Central memory CD4-positive, alpha-beta T cell (primary cell): ENCODE measurements around the gene MPZL1.
"Not testable (repeated sequence)": the region's sequence is repeated elsewhere in the genome, so short reads cannot be mapped to it uniquely, and the experiment has no call there.

ENCODE experiments used
- DNase-seq: peaks from one replicate; pipeline ENCODE4 v3.0.0; 2022

Gene MPZL1

DNA sequence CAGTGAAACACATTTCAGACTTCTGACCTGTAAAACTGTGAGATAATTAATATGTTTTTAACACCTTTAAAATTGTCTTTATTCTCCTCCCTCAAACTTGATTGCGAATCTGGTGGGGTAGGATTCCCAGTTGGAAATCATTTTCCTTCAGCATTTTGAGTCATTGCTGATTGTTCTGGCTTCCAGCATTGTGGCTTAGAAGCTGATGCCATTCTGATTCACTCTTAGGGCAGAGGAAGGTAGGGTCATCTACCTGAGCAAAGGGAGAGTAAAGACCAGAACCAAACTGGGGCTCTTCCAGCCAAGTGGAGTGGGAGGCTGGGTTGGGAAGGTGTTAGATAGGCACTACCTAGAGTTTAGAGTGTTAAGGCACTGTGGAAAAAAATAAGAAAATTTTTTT lies 61.2 kb downstream of the MPZL1 start:
- no peak for DNase-seq

DNA sequence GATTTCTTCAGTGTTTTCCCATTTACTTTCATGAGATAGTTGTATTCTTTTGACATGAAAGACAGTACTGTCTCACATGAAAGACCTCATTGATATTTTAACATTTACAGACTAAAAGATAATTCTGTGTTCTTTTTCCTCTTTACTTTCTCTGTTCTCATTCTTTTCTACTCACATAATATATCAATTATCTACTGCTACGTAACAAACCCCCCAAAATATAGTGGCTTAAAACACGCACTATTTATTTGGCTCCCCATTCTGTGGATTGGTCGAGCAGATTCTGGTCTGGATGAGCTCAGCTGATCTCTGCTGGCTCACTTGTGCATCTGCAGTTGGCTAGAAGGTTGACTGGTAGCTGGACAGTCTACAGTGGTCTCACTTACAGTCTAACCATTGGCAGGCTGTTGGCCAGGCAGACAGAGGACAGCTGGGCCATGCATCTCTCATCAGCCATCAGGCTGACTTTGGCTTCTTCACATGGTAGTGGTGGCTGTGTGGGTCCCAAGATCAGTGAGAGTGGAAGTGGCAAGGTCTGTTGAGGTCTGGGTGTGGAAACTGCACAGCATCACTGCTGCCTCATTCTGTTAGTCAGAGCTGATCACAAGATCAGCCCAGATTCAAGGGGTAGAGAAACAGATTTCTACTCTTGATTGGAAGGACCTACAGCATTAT lies 63.2 kb downstream of the MPZL1 start:
- DNase-seq = no peak

DNA sequence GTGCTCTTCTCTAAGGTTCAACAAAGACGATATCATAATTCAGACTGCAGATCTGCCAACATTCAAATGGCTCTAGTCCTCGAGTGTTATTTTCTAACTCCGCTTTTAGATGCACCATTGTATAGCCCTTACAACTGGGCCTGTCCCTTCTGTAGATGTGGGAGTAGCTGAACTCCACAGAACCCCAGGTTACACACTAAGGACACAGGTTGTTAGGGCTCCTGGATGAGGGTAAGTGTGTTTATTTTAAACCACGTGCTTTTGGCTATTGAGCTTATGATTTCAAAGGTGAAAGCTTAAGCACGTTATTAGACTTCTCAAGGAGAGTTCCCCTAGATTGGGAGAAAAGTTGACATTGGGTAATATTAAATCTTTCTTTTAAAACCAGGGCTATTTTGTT lies 64.7 kb downstream of the MPZL1 start:
- DNase-seq = no peak

DNA sequence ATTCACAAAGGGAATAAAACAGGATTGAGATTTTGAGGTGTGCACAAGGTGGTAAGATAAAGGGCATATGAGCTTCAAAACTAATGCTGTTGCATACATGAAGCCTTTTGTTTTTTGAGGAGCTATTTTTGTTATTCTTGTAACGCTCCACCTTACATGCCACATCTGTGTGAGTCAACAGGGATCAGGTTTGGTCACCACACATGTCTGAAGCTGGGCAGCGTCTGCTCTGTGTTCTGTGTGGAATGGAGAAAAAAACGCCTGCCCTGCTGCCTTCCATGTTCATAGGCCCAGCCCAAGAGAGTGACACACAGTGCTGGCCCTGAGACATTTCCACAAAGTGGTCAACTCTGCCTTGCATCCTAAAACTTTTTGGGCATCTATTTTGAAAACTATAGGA lies 67.7 kb downstream of the MPZL1 start:
- no peak for DNase-seq

DNA sequence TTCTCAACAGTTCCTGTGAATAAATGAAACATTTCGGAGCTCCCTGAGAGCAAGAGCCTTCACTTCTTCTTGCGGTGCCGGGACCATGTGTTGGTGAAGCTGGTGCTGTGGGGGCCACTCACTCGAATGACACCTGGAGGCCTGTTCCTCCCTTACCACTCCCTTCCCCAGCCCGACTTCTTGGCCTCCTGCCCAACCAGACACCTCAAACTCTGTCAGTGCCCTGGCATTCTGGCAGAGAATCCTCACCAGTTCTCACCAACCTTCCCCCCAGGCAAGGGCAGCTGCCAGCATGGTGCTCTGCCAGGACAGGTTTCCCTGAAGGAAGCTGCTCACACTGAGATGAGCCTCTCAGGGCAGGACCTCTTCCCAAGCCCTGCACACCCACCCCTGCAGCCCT lies 68.3 kb downstream of the MPZL1 start:
- no peak for DNase-seq

DNA sequence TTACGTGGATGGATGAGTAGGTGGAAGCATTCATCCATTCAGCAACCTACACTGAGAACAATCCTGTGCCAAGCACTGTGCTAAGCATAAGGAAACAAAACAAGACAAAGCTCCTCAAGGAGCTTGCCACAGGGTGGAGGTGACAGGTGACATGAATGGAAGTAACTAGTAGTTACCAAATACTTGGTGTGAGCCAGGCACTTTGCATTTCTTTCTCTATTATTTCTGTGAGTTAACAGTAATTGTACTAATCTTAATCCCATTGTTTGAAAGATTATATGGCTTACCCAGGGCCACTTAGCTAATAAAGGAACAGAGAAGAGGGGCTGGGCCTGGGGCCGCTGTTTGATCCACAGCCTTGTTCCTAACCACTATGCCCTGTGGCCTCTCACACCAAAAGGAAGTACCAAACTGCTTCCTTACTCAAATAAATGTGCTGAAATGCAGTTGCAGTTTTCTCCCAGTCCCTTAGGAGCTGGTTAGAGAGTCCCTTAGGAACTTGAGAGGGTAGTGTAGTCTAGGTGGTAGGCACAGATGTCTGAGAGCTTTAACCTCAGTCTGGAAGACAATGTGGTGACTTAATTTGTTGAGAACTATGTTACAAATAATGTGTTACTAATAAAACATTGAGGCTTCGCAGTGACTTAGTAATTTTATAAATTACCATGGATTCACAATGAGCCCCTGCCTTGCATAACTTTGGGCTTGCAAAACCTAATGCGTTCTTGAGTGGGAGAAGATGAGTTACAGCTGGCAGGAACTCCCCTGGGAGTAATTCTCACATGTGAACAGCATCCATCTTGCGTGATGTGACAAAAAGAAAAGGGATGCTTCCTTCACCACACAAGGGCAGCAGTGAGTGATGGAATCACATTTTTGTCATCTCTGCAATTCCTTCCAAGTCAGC lies 69.8 kb downstream of the MPZL1 start:
- no peak for DNase-seq

DNA sequence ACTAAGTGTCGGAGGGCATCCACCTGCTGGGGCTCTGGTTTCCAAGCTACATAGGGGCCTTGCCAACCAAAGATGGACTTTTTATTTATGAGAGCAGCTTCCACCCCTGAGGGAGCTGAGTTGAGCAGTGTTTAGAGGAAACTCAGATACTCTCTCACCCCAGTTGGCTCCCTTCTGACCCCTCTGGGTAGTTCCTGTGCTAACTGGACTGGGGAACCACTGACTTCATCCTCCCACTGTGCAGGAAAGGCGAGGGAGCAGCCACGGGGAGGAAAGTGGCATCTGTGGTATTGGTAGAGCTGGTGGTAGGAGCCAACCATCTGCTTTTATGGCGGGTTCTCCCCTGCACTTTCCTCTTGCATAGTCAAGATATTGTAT lies 70.4 kb downstream of the MPZL1 start:
- no peak for DNase-seq

DNA sequence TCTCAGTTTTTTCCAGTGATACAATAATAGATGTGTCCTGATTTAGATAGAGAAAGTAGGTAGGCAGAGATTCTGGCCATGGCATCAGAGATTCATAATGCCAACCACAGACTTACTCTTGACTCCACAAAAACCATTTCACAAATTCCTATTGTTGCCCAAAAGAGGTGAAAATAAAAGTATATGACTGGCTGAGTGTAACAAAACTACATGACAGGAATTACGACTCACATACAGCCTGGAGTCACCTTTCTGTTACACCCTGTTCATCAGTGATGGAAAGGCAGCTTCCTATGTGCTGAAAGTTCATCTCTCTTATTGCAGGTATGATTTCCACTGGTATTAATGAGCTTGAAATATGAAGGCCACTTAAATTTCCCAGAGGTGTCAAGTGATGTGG lies 72.3 kb downstream of the MPZL1 start:
- no peak for DNase-seq

DNA sequence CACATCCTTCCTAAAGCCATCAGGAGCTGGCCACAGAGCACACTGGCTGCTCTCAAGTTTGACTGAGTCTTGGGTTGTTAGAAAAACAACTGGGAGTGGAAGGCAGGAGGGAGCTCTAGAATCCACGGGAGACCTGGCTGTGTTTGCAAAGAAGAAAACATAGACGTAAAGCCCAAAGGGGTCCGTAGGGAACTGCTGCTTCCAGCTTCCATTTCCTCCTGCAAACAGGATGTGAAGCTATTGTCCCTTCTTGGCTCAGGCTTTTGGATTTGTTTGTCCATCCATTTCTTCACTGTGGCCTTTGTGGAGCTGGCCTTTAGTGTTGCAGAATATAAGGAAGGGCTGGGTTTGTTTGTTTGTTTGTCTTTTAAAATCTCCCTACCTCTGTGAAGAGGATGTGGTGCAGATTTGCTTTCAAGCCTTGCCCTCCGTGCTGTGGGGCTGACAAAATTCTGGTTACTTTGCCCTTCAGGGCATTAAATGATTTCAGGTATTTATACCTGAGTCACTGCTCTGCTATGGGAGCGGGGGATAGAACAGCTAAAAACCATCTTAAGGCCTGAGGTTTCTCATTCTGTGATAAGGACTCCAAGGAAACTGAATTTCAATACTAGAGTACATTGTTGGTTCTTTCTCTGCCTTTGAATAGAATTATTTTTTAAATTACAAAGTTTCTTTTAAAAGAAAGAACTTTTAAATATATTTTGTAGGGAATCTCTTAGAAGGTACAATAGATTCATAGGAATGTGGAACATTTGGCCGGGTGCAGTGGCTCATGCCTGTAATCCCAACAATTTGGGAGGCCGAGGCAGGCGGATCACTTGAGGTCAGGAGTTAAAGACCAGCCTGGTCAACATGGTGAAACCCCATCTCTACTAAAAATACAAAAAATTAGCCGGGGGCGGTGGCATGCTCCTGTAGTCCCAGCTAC lies 74.3 kb downstream of the MPZL1 start:
- no peak for DNase-seq

DNA sequence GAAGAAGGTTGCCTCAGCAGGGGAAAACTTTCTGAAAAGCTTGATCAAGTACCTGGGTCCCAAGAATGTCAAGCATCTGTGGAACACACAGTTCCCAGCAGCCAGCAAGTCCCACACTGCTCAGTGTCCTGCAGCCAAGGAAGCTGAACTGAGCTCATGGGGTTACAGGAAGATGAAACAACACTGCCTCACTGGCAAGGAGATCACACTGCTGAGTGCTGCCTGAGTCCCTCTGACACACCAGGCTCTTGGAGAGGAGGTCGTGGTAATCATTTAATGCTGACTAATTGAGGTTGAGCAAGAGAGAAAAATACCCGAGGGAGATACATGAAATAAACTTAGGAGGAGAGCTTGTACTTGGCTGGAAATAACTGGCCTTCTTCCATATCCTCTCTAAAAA lies 75.2 kb downstream of the MPZL1 start:
- DNase-seq = no peak

DNA sequence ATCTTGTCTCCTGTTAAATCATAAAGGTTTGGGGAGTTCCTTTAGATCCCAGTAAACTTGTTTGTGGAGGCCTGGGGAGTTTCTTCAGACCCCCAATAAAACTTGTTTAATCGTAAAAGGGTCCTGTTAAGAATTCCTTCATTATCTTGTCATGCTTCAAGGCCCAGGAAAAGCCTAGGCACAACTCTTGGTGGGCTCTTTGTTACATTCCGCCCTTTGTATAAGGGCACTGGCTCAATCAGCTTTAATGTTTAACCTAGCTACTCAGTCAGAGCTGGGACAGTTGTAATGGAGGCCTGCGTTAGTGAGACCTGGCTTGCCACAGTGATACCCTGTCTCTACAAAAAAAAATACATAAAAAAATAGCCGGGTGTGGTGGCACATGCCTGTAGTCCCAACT lies 77.2 kb downstream of the MPZL1 start:
- DNase-seq = no peak

DNA sequence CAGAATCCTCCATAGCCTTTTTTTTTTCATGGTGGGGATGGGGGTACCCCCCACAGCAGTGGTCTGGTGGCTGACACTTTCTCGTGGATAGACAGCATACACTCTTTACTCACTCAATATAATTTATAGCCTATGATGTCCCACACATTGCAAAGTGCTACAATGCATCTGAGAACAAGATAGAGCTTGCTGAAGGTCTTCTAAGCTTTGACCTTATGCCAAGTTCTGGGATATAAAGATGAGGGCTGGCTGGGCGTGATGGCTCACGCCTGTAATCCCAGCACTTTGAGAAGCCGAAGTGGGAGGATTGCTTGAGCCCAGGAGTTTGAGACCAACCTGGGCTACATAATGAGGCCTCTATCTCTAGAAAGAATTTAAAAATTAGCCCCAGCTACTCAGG lies 78.0 kb downstream of the MPZL1 start:
- DNase-seq = no peak

DNA sequence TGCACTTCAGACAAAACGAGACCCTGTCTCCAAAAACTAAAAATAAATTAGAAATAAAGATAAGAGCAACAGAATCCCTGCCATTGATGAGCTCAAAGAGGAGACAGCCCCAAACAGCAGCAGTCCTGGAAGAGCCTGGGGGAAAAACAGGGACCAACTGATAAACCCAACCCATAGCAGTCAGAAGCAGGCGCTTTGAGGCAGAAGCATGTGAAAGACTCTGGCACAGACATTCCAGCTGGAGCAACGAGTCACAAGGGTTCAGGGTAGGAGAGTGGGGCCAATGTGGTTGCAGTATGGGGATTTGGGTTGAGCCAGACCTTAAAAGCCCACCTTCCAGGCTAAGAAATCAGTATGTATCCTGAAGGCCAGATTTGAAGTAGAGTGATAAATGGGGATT lies 78.5 kb downstream of the MPZL1 start:
- no peak for DNase-seq

DNA sequence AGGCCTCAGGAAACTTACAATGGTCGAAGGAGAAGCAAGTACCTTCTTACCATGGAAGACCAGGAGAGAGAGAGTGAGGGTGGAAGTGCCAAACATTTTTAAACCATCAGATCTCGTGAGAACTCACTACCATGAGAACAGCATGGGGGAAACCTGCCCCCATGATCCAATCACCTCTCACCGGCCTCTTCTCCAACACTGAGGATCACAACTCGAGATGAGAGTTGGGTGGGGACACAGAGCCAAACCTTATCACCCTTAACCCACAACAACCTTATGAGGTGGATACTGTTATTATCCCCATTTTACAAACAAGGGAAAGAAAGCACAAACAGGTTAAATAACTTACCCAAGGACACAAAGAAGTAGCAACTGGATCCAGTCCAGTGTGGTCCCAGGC lies 80.5 kb downstream of the MPZL1 start:
- DNase-seq = no peak

DNA sequence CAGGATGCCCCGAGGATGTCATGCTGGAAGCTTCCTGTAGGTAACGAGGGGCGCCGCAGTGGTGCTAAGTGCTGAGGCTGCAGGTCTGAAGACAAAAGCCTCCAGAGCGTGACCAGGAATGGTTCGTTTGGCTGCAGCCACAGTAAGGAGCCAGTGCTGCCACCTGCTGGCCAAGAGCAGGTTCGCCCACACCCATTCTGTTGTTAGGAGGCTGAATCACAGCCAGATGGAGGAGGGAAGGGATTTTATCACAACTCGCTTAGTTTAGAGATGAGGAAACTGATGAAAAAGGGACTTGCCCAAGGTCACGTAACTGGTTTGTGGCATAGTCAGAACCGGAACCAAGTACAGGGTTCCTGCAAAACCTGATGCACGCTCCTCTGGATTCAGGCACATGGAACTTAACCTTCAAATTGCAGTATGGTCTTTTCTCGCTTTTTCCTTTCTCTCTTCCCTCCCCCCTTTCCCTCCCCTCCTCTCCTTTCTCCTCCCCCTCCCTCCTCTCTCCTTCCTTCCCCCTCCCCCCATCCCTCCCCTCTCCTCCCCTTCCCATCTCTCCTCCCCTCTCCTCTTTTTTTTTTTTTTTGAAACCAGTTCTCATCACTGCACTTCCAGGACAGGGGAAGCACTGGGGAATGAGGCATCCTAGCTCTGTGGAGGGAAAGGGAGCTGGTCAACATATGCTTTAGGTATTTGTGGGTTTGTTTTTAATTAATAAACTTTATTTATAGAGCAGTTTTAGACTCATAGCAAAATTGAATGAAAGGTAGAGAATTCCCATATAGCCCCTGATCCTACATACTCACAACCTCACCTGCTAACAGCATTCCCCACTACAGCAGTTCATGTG lies 81.8 kb downstream of the MPZL1 start:
- peak; percentile 69 for DNase-seq

DNA sequence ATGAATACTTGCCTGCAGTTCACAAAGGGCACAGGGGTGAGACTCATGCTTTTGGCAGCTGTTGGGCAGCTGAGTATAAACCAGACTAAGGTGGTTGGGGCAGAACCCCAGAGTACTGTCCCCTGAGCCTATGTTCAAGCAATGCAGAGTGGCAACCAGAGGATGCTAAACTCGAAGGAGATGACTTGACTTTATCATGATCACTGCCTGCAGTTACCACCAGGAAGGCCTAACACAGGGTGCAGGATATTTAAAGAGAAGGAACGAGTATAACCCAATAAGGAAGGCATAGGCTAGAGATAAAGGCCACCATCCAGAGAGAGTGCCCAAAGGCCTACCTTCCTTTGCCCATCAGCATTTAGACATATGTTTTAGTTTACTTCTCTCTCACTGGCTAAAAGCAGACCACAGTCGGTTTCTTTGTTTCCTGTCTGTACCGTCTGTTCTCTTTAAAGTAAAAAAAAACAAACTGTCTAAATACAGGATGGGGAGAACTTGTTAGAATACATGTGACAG lies 83.3 kb downstream of the MPZL1 start:
- DNase-seq = peak; percentile 36

DNA sequence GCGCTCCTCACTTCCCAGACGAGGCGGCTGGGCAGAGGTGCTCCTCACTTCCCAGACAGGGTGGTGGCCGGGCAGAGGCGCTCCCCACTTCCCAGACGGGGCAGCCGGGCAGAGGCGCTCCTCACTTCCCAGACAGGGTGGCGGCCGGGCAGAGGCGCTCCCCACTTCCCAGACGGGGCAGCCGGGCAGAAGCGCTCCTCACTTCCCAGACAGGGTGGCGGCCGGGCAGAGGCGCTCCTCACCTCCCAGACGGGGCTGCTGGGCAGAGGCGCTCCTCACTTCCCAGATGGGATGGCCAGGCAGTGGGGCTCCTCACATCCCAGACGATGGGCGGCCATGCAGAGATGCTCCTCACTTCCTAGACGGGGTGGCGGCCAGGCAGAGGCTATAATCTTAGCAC lies 84.5 kb downstream of the MPZL1 start:
- DNase-seq = not testable (repeated sequence)

DNA sequence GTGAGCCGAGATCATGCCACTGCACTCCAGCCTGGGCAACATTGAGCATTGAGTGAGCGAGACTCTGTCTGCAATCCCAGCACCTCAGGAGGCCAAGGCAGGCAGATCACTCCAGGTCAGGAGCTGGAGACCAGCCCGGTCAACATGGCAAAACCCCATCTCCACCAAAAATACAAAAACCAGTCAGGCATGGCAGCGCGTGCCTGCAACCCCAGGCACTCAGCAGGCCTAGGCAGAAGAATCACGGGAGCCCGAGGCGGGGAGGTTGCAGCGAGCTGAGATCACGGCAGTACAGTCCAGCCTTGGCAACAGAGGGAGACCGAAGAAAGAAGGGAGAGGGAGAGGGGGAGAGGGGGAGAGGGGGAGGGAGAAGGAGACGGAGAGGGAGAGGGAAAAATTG lies 84.9 kb downstream of the MPZL1 start:
- not testable (repeated sequence) for DNase-seq

DNA sequence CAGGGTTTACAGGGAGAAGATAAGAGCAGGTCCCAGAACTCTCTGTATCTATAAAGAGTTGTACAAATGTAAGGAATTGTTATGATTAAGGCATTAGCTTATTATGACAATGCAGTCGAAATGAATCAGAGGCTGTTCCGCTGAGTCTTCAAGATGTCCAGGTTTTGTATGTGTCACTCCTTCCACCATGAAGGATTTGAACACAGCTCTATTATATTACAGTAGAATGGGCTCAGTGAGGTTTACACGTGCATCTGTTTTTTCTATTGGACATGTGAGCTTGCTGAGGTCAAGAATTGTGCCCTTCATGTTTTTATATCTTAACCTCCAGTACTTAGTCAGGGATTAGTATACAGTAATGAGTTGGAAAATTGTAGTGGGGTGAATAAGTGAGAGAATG lies 86.3 kb downstream of the MPZL1 start:
- no peak for DNase-seq

DNA sequence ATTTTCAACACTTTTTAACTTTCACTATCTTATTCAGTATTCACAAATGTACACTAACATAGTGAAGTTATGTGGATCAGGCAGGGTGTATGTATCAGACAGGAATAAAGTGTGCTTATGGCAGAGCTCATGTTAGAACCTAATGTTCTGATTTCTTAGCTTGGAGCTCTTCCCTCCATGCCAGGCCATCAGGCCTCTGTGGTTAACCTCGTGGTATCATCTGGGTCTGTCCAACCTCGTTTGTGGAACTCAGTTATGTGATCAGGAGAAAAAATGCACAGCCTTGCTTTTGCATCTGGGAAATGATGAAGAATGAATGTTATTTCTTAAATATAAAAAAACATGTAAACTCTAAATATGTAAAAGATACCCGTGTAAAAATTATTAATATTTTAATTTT lies 86.9 kb downstream of the MPZL1 start:
- DNase-seq = no peak

DNA sequence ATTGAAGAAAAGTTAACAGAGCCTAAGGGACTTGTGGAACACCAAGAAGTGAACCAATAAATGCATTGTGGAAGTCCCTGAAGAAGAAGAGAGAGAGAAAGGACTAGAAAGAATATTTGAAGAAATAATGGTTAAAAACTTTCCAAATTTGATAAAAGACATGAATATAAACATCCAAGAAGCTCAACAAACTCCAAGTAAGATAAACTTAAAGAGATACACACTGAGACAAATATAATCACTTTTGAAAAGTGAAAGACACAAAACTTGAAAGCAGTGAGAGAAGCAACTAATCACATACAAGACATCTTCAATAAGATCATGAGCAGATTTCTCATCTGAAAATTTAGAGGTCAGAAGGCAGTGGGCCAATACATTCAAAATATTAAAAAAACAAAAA lies 91.2 kb downstream of the MPZL1 start:
- DNase-seq = no peak

DNA sequence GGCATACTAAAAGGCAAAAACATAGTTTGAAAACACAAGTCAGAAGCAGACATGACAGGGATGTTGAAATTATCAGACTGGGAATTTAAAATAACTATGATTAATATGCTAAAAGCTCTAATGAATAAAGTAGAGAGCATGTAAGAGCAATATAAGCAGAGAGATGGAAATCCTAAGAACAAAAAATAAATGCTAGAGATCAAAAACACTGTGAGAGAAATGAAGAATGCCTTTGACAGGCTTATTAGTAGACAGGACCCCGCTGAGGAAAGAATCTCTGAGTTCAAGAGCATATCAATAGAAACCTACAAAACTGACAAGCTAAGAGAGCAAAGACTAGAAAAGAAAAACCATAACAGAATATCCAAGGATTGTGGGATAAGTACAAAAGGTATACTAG lies 93.9 kb downstream of the MPZL1 start:
- no peak for DNase-seq
